HG03025 (cell line): ENCODE measurements around the gene RNF121.

Experiments
- ATAC-seq: cut with Tn5 transposase; IDR thresholded peaks from one replicate; pipeline ENCODE4 v1.9.1; 2021; ENCODE audit warnings: mild to moderate bottlenecking, moderate library complexity; ENCODE audit not compliant: unreplicated experiment, low FRiP score

Gene RNF121

GRCh38 chr11:71979602-71980001, 50.8 kb downstream of the RNF121 start:
- ATAC-seq, result no peak

- ATAC-seq, result no peak
Measured at GRCh38 chr11:71986131-71986530, 57.3 kb downstream of the RNF121 start.

GRCh38 chr11:71987521-71987920, 58.7 kb downstream of the RNF121 start:
- ATAC-seq, result no peak

- ATAC-seq, result no peak
Measured at GRCh38 chr11:71988050-71988449, 59.2 kb downstream of the RNF121 start.

GRCh38 chr11:71990701-71991100, 61.9 kb downstream of the RNF121 start:
- no peak for ATAC-seq

GRCh38 chr11:71991494-71991893, 62.6 kb downstream of the RNF121 start:
- ATAC-seq, result peak; percentile 61

GRCh38 chr11:71992136-71992730, 63.4 kb downstream of the RNF121 start:
- no peak for ATAC-seq

- no peak for ATAC-seq
Measured at GRCh38 chr11:71994786-71995185, 65.9 kb downstream of the RNF121 start.

GRCh38 chr11:71995726-71996291, 67.0 kb downstream of the RNF121 start:
- no peak for ATAC-seq

- ATAC-seq, result no peak
Measured at GRCh38 chr11:71996517-71996916, 67.7 kb downstream of the RNF121 start.

- no peak for ATAC-seq
Measured at GRCh38 chr11:71996946-71997345, 68.1 kb downstream of the RNF121 start.

- ATAC-seq, result no peak
Measured at GRCh38 chr11:71997594-71997993, 68.7 kb downstream of the RNF121 start.

- ATAC-seq, result no peak
Measured at GRCh38 chr11:71998061-71998460, 69.2 kb downstream of the RNF121 start.

GRCh38 chr11:71998649-71999310, 69.9 kb downstream of the RNF121 start, which contains the start of gene IL18BP:
IL18BP (plus strand) TSS chr11:71998909; CDS start chr11:71999985, 1,076 bp downstream.
- no peak for ATAC-seq

- ATAC-seq, result no peak
Measured at GRCh38 chr11:71999362-71999761, 70.5 kb downstream of the RNF121 start.

- ATAC-seq, result no peak
Measured at GRCh38 chr11:71999798-72000197, 71.0 kb downstream of the RNF121 start.

GRCh38 chr11:72000202-72000867, 71.5 kb downstream of the RNF121 start:
- ATAC-seq, result no peak

GRCh38 chr11:72001285-72001684, 72.4 kb downstream of the RNF121 start:
- ATAC-seq, result no peak

- no peak for ATAC-seq
Measured at GRCh38 chr11:72001834-72002591, 73.2 kb downstream of the RNF121 start.

GRCh38 chr11:72002841-72003775, 74.3 kb downstream of the RNF121 start:
- no peak for ATAC-seq
